ENCODE measurements around the gene SUV39H2.
"Not testable (repeated sequence)": the region's sequence is repeated elsewhere in the genome, so short reads cannot be mapped to it uniquely, and the experiment has no call there.

SUV39H2 gene

DNA sequence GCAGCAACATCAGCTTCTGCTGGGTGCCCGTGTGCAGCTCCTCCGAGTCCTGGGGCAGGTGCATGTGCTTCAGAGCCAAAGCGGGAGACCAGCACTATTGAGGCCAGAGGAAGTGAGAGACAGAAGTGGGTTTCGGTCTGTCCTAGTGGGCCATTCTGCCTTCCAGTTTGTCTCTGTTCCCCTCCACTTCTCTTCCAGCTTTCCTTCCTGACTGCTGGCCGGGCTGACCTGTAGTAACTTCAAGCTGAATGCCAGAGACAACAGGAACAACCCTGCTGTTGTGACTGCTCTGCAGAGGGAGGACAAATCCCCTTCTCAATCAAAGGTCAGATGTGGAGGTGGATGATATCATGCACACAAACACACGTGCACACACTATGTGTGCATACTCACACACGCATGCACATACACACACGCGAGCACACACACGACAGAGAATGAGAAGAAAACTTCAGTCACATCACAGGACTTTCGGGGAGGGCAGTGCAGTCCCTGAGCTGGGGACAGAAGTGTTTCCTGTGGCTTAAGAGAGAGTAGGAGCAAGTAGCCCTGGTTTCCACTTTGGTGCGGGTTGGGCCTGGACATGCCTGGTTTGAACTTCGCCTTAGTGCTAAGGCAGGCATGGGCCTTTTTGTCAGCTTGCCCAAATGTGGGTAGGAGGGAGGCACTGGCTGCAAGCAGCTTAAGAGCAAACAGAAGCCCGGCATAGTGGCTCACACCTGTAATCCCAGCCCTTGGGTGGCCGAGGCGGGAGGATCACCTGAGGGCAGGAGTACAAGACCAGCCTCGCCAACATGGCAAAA lies 63.7 kb downstream of the SUV39H2 start:
- not testable (repeated sequence) for DNase-seq

DNA sequence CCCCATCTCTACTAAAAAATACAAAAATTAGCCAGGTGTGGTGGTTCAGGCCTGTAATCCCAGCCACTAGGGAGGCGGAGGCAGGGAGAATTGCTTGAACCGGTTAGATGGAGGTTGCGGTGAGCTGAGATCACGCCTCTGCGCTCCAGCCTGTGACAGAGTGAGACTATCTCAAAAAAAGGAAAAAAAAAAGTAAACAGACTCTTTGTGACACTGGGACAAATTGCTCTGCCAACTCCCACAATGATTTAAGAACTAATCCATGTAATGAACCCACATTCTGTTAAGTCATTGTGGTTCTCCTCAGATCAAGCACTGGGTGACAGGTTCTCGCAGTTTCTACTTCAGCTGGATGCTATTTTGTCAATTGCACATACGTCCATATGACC lies 64.3 kb downstream of the SUV39H2 start:
- not testable (repeated sequence) for DNase-seq

DNA sequence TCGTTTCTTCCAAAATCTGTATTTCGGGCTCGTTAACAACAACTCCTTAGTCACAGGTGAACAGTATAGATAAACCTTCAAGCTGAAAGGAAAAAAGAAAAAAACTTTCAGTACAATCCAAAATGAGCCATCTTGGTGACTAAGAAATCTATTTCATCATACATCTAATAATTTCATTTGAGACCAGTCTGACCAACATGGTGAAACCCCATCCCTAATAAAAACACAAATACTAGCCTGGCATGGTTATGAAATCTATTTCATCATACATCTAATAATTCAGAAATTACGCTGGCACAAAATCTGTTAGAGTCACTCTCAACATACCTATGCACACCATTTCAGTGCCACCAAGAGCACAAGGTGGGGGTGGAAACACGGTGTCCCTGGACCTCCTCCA lies 66.4 kb downstream of the SUV39H2 start:
- DNase-seq, result no peak

DNA sequence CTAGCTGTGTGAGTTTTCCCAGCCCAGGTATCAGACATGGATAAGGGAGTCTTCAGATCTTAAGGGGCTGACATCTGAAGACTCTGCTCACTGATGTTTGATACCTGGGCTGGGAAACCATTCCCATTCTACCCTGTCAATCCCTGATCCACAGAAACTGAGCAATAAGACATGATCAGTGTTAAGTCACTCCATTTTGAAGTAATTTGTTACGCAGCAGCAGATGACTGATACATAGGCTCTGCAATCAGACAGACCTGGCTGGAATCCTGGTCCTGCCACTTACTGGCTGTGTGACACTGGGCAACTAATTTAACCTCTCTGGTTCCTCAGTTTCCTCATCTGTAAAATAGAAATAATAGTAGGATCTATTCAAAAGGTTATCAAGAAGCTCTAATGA lies 68.6 kb downstream of the SUV39H2 start:
- DNase-seq, result no peak

DNA sequence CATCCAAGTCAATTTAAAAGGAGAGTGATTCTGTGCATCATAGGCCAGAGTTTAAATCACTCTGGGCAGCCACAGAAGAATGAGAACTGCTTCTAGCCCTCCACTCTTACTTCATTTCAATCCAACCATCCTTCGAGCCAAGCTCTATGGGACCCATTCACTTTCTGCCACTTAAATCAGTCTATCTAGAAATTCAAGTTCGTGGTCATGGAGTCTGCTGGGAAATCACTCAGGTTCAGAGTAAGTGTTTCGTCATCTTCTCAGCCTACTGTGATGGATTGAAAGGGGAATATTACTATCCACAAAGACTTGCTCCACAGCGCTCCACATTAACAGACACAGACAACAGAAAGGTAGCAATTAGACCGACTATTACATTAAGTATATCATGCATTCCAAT lies 70.6 kb downstream of the SUV39H2 start:
- no peak for DNase-seq

DNA sequence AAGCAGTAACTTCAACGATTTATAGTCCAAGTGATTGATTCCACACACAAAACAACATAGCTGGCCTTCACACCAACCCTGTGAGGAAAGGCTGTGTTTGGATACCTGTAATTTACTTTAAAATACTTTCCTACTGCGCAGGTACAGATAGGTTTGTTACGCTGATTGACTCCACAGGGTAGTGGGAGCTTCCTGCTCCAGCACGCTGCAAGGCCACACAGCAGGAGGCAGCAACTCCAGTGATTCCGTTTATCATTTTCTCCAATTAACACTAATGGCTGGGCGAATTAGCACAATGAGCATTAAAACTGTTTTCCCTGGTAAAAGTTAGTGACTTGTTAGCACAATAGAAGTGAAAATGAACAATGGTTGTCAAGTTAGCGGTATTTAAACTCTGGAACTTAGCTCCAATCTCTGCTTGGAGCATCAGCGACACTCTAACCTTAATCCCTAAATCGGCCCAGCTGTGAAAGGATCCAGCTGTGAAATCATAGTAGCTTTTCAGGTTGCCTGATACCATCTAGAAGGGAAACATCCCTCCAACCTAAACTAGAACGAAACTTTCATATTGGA lies 74.3 kb downstream of the SUV39H2 start:
- DNase-seq, result peak; percentile 11

DNA sequence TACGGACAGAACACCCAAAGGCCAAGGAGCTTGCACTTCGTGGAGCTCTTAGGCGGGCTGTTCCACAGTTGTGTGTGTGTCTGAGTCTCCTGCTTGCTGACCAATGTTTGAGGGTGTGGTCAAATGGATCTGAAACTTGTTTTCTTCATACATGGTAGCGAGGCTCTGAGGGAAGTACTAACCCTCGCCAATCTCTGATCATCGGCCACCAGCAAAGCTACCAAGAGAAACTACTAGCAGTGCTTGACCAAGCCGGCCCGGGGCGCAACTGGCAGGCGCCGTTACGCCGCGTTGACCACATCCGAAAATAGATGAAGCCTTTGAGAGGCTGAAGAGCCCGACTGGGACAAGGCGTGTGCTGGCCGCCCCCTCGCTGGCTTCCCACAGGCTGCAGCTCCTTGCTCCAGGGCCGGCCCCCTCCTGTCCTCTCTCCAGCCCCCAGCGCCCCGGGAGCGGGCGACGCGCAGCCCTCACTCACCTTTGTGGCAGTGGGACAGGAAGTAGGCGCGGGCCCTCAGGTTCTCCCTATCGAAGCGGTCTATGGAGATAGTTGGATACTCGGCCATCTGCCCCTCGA lies 74.8 kb downstream of the SUV39H2 start:
- no peak for DNase-seq
